Thoracic aorta (tissue), 2 donors: ENCODE data around the gene ANKMY1. TPM values are rescaled to one million over a fixed set of nuclear protein-coding genes. Genes with fewer than 3 reads are reported as not detected.
A peak's percentile ranks its signal among the peaks of the same experiment; 100 is the strongest.

ENCODE experiments used
- ATAC-seq: fragments of 150-250 bp; one replicate; pipeline ENCODE4 v1.8.0; 2017; ENCODE audit warnings: low read depth; ENCODE audit not compliant: insufficient number of reproducible peaks, low FRiP score
- DNase-seq: peaks from one replicate; pipeline ENCODE4 v3.0.0-alpha.2; 2020; ENCODE audit warnings: low spot score
- H3K27ac ChIP-seq, 2 donors: fragments of 200-600 bp; sonication (generic); 1 replicate in 1 of 2; 2 replicates in 1 of 2; pipeline ENCODE4 v1.5.1; 2016; ENCODE audit warnings: mild to moderate bottlenecking in 2 of 2, moderate library complexity in 2 of 2
- H3K27me3 ChIP-seq: fragments of 200-600 bp; sonication (generic); replicated peaks from 2 replicates; pipeline ENCODE4 v1.6.0; 2016; ENCODE audit warnings: mild to moderate bottlenecking; ENCODE audit not compliant: insufficient read depth
- H3K36me3 ChIP-seq: fragments of 200-600 bp; sonication (generic); one replicate; pipeline ENCODE4 v1.5.1; 2016
- H3K4me1 ChIP-seq, 2 donors: fragments of 200-600 bp; sonication (generic); 1 replicate in 1 of 2; 2 replicates in 1 of 2; pipeline versions ENCODE4 v1.5.1 to v1.6.0; 2016; ENCODE audit warnings: low read depth in 2 of 2, mild to moderate bottlenecking in 1 of 2; ENCODE audit not compliant: control insufficient read depth in 1 of 2
- H3K4me3 ChIP-seq: fragments of 200-600 bp; sonication (generic); 2 replicates; pipeline ENCODE4 v1.5.1; 2016; ENCODE audit warnings: mild to moderate bottlenecking
- H3K9me3 ChIP-seq: fragments of 200-600 bp; sonication (generic); 2 replicates; pipeline ENCODE4 v1.5.1; 2016
- total RNA-seq, 2 donors: library from RNA; depleted of rRNA; stranded (reverse); fragments of >200 nt; gene quantifications; one replicate each; pipeline versions ENCODE4 v1.1.0 to v1.2.3, GENCODE V29; 2016
- TF ChIP-seq, protein P1 (sequence below): fragments of 200-600 bp; sonication (generic); IDR thresholded peaks from one replicate; pipeline ENCODE4 v1.5.1; 2019; ENCODE audit warnings: antibody characterized with exemption

Gene ANKMY1
- total RNA-seq, 2 donors from 2014 or later: 20.0 to 44.8 TPM

GRCh38 chr2:240465765-240466578 is 91.8 kb downstream of the ANKMY1 start:
- H3K36me3 ChIP-seq: peaks cover 24% of the 10 kb centered on the region
- ATAC-seq (no peak), DNase-seq (peak; percentile 1)
- TF ChIP-seq, protein P1, sequence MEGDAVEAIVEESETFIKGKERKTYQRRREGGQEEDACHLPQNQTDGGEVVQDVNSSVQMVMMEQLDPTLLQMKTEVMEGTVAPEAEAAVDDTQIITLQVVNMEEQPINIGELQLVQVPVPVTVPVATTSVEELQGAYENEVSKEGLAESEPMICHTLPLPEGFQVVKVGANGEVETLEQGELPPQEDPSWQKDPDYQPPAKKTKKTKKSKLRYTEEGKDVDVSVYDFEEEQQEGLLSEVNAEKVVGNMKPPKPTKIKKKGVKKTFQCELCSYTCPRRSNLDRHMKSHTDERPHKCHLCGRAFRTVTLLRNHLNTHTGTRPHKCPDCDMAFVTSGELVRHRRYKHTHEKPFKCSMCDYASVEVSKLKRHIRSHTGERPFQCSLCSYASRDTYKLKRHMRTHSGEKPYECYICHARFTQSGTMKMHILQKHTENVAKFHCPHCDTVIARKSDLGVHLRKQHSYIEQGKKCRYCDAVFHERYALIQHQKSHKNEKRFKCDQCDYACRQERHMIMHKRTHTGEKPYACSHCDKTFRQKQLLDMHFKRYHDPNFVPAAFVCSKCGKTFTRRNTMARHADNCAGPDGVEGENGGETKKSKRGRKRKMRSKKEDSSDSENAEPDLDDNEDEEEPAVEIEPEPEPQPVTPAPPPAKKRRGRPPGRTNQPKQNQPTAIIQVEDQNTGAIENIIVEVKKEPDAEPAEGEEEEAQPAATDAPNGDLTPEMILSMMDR: no peak
- no peak overlapping the region for H3K27ac ChIP-seq
- no peak overlapping the region for H3K4me3 ChIP-seq
- no peaks in the 10 kb centered on the region for H3K9me3 ChIP-seq
- no peaks in the 10 kb centered on the region for H3K4me1 ChIP-seq
- H3K27me3 ChIP-seq: no peaks in the 10 kb centered on the region

GRCh38 chr2:240465268-240465764 is 92.5 kb downstream of the ANKMY1 start:
- Histone ChIP-seq H3K36me3 (peaks cover 24% of the 10 kb centered on the region), H3K4me1 (no peaks in the 10 kb centered on the region), H3K27me3 (no peaks in the 10 kb centered on the region), H3K27ac (no peak overlapping the region), H3K4me3 (no peak overlapping the region), H3K9me3 (no peaks in the 10 kb centered on the region)
- TF ChIP-seq, protein P1: no peak
- ATAC-seq: no peak
- DNase-seq: peak; percentile 0

DNA sequence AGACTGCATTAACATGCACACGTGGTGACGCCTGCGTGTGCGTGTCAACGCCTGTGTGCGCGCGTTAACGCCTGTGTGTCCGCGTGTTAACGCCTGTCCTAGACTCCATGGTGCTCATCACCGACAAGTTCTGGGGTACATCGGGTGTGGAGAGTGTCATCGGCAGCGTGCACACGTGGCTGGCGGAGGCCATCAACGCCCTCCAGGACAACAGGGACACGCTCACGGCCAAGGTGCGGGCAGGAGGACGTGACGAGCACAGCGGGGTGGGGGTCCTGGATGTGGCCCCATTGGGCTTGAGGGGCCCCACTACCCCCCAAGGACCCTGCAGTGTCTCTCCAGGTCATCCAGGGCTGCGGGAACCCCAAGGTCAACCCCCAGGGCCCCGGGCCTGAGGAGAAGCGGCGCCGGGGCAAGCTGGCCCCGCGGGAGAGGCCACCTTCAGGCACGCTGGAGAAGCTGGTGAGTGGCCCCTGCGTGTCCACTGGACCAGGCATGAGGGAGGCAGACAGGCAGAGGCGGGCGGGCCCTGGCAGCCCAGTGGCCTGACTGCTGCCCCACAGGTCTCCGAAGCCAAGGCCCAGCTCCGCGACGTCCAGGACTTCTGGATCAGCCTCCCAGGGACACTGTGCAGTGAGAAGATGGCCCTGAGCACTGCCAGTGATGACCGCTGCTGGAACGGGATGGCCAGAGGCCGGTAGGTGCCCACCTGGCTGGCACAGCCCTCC is 93.1 kb downstream of the ANKMY1 start:
- Histone ChIP-seq H3K9me3 (no peaks in the 10 kb centered on the region), H3K27me3 (no peaks in the 10 kb centered on the region), H3K4me1 (no peaks in the 10 kb centered on the region), H3K4me3 (no peak overlapping the region), H3K27ac (no peak overlapping the region), H3K36me3 (peaks cover 24% of the 10 kb centered on the region)
- TF ChIP-seq, protein P1: no peak
- DNase-seq (peak; percentile 1), ATAC-seq (no peak)

DNA sequence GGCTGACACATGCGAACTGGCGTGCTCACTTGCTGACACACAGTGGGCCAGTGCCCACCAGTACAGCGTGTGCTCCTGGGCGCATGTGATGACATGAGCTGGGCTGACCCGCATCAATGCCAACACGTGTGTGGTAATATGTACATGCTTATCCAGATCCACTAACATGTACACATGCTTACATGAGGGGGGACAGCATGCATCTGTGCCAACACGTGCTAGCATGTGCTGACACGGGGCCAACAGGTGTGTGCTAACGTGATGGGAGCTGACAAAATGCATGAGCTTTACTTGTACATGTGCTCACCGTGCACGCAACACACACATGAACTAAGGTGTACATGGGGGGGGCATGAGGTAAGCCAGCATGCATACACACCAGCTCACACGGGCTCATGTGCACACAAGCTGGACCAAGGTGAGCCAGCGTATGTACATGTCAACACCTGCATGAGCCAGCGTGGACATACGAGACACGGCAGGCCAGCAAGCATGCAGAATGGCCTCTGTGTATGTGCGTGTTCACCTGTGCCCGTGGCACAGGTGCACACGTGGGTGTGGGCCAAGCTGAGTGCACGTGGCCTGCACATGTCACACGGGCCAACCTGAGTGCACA is 93.8 kb downstream of the ANKMY1 start:
- TF ChIP-seq, protein P1: no peak
- ATAC-seq (no peak), DNase-seq (peak; percentile 1)

More for the DNA sequence above, 93.8 kb downstream of the ANKMY1 start:
- Histone ChIP-seq H3K4me3 (no peak overlapping the region), H3K36me3 (peaks cover 24% of the 10 kb centered on the region), H3K27ac (no peak overlapping the region), H3K9me3 (no peaks in the 10 kb centered on the region), H3K27me3 (no peaks in the 10 kb centered on the region), H3K4me1 (no peaks in the 10 kb centered on the region)
